HG02678 (cell line): ENCODE measurements around the gene GNAI3.
A peak's percentile ranks its signal among the peaks of the same experiment; 100 is the strongest.
"Not testable (repeated sequence)": the region's sequence is repeated elsewhere in the genome, so short reads cannot be mapped to it uniquely, and the experiment has no call there.

Experiments used
- ATAC-seq: cut with Tn5 transposase; IDR thresholded peaks from one replicate; pipeline ENCODE4 v1.9.1; 2021; ENCODE audit warnings: mild to moderate bottlenecking, moderate library complexity; ENCODE audit not compliant: unreplicated experiment

GNAI3 gene

DNA sequence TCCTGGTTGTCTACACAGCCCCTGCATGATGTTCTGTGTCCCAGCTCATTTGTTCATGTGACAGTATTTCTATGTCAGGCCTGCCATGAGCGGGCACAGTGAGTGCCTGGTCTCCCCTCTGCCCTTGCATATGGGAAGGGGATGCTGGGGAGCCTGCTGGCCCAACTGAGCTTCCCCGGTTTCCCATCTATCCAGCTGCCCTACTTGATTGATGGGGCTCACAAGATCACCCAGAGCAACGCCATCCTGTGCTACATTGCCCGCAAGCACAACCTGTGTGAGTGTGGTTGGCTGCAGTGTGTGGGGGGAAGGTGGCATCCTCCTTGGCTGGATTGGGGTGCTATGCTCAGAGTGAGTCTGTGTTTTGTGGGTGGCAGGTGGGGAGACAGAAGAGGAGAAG lies 109.0 kb downstream of the GNAI3 start:
- ATAC-seq, result no peak

DNA sequence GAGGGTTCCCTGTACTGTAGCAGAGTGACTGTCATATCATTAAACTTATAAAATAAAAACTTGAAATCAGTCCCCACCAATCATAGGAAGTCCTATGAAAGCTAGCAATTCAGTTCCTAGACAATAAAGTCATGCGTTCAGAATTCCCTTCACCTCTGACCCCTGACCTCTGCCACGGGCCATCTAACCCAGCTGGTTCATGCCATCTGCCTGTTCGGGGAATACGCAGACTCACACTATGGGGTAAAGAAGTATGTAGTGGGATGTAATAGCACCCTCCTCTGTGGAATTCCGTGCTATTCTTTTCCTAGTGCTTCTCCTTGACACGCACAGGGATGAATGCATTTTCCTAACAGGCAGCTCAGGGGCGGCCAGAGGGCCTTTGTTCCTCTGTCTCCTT lies 109.6 kb downstream of the GNAI3 start:
- no peak for ATAC-seq

DNA sequence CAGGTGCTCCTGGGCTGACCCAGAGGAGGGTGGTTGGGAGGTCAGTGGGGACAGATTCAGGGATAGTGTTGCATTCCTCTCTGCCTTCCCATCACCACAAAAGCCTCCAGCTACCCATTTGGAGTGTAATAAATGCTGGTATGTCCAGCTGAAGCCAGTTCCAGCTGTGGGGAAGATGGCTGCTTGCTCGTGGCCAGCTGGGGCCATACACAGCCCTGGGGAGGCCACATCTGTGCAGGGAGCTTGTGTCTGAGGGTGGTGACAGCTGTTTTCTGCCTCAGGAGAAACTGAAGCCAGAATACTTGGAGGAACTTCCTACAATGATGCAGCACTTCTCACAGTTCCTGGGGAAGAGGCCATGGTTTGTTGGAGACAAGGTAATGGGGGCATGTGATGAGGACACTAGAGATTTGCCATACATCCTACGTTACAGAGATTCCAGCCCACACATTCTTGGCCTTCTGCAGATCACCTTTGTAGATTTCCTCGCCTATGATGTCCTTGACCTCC lies 110.2 kb downstream of the GNAI3 start:
- no peak for ATAC-seq

DNA sequence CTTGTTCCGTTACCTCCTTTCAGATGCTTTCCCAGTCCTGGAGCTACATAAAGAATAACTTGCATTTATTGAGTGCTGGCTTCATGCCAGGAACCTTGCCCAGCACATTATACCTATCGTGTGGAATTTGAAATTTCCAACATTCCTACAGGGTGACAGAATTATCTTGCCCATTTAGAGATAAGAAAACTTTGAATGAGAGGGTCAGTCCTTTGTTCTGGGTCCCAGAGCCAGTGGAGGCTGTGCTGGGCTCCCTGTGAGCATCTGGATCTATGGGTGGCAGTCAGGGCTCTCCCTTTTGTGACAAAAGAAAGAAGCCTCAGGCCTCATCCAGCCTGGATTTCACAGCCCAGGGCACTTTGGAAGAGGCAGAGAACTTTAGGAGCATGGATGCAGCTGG lies 110.7 kb downstream of the GNAI3 start:
- no peak for ATAC-seq

DNA sequence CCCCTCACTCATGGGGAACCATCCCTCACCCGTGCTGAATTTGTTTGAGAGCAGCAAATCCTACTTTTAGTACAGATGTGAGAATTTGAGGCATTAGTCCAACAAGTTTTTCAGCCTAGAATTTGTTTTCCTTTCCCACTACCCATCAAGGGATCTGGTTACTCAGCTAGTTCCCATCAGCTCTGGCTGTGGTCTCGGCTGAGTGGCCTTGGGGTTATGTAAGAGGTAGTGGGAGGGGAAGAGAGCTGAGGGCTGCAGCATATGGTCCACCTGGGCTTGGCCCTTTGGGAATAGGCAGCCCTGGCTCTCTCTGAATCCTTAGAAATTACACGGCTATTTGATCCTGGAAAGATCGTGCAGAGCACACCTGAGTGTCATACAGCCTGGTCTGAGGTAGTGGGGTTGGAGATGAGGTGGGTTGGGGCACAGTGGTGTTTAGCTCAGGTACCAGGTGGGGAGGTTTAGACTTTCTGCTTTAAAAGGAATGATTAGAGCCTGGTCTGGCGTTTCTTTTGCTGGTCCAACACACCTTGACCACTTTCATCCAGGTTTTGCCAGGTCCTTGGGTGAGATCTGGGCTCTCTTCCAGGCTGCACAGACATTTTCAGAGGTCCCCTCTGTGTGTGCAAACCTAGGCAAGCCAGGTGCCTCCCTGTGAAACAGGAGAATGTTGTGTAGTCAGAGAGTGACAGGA lies 111.7 kb downstream of the GNAI3 start:
- no peak for ATAC-seq

DNA sequence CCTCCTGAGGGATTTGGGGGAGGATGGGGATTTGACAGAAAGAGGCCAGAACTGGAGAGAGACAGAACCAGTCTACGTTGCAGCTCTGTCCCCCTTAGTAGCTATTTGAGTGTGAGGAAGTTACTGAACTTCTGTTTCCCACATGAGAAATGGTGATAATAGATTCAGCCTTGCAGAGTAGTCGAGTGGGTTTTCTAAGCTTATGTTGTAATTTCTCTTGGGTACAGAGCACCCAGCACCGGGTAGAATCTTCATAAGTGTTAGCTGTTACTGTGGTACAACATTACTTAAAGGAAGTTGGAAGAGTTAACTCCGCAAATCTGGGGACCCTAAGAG lies 112.2 kb downstream of the GNAI3 start:
- not testable (repeated sequence) for ATAC-seq

DNA sequence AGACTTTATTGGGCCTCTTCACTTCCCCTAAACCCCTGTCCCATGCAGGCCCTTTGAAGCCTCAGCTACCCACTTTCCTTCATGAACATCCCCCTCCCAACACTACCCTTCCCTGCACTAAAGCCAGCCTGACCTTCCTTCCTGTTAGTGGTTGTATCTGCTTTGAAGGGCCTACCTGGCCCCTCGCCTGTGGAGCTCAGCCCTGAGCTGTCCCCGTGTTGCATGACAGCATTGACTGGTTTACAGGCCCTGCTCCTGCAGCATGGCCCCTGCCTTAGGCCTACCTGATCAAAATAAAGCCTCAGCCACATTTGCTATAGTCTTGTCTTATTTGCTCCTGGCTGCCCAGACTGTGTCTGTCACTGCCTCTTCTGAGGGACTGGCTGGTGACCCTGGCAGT lies 113.0 kb downstream of the GNAI3 start:
- ATAC-seq, result no peak

DNA sequence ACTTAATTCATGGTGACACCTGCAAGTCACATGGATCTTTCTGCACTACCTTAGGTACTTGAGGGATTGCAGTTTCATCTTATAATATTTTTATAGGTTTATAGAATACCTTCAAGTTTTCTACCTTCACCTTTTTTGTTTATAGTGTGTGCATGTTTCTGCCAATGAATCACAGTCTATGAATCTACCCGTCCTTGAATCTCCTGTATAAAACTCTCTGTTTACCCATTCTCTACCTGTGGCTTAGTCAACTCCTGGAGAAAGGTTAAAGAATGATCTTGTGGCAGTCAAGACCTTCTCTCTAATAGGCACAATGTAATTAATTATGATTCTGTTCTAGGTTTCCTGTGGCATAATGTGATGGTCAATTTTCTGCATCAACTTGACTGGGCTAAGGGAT lies 116.3 kb downstream of the GNAI3 start:
- no peak for ATAC-seq

DNA sequence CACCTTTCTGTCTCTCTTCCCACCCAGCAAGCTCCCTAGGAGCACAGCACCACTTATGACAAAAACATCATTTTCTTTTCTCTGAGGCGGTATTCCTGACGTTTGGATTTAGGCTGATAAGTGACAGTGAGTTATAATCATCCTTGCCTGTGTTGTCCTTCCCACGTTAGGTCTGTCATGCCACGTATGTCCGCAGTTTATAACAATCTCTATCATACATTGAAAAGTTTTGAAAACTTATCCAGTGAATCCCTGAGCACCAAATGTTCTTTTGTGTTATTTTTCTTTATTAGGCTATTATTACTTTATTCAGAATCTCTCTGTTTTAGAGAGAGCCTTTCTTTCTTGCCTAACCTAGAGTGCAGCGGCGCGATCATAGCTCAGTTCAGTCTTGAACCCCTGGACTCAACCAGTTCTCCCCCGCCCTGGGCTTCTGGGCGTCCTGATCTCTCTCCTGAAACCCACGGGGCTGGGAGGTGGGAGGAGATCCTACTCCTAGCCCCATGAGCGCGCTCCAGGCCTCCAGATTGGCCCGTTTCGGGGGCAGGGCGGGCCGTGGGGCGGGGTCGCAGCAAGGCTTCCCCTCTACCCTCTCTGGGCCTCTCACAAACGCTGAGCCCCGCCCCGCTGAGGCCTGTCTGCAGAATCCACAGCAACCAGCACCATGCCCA lies 119.2 kb downstream of the GNAI3 start, which contains the start of gene GSTM2:
Gene GSTM2 (plus strand): TSS at position 606 of the 671 bp plus-strand sequence. CDS start 59 bp downstream, at position 665.
- peak; percentile 98 for ATAC-seq
